Hepatocyte (in vitro differentiated cells): ENCODE data around the gene TCOF1. TPM values are rescaled to one million over a fixed set of nuclear protein-coding genes. Genes with fewer than 3 reads are reported as not detected.

Experiments used
- DNase-seq: peaks from one replicate; pipeline ENCODE4 v3.0.0-alpha.2; 2016; ENCODE audit warnings: low spot score
- H2AFZ ChIP-seq: fragments of 200-600 bp; sonication (generic); 2 replicates; pipeline ENCODE4 v1.6.0; 2016; ENCODE audit warnings: antibody characterized with exemption, mild to moderate bottlenecking
- H3K27ac ChIP-seq: fragments of 200-600 bp; sonication (generic); 2 replicates; pipeline ENCODE4 v1.5.1; 2016; ENCODE audit warnings: mild to moderate bottlenecking
- H3K27me3 ChIP-seq: fragments of 200-600 bp; sonication (generic); 2 replicates; pipeline ENCODE4 v1.6.1; 2016
- H3K36me3 ChIP-seq: fragments of 200-600 bp; sonication (generic); replicated peaks from 2 replicates; pipeline ENCODE4 v1.5.1; 2016; ENCODE audit warnings: low read depth; ENCODE audit not compliant: insufficient read depth
- H3K4me1 ChIP-seq: fragments of 200-600 bp; sonication (generic); 2 replicates; pipeline ENCODE4 v1.5.1; 2016; ENCODE audit warnings: mild to moderate bottlenecking, moderate library complexity; ENCODE audit not compliant: insufficient read depth
- H3K4me2 ChIP-seq: fragments of 200-600 bp; sonication (generic); 2 replicates; pipeline ENCODE4 v1.6.0; 2016
- H3K4me3 ChIP-seq: fragments of 200-600 bp; sonication (generic); 2 replicates; pipeline ENCODE4 v1.5.1; 2016; ENCODE audit warnings: mild to moderate bottlenecking
- H3K79me2 ChIP-seq: fragments of 200-600 bp; sonication (generic); 2 replicates; pipeline ENCODE4 v1.6.0; 2017; ENCODE audit warnings: mild to moderate bottlenecking
- H3K9me2 ChIP-seq: fragments of 200-600 bp; sonication (generic); replicated peaks from 2 replicates; pipeline ENCODE4 v1.6.0; 2017; ENCODE audit warnings: mild to moderate bottlenecking; ENCODE audit not compliant: insufficient read depth
- H3K9me3 ChIP-seq: fragments of 200-600 bp; sonication (generic); 2 replicates; pipeline ENCODE4 v1.5.1; 2016; ENCODE audit warnings: low read depth, mild to moderate bottlenecking
- H4K20me1 ChIP-seq: fragments of 200-600 bp; sonication (generic); 2 replicates; pipeline ENCODE4 v1.6.0; 2016; ENCODE audit warnings: mild to moderate bottlenecking; ENCODE audit not compliant: insufficient read depth, poor library complexity, severe bottlenecking
- EZH2 ChIP-seq: fragments of 200-600 bp; sonication (generic); IDR thresholded peaks from 2 replicates; pipeline ENCODE4 v1.6.1; 2016; ENCODE audit warnings: antibody characterized with exemption, mild to moderate bottlenecking, borderline replicate concordance
- EZH2phosphoT487 ChIP-seq: fragments of 200-600 bp; sonication (generic); IDR thresholded peaks from one replicate; pipeline ENCODE4 v1.6.1; 2018; ENCODE audit warnings: antibody characterized with exemption, mild to moderate bottlenecking, low read depth, moderate library complexity; ENCODE audit not compliant: unreplicated experiment, severe bottlenecking
- WGBS: methylation state at CpG from one replicate; pipeline ENCODE4 v1.1.6; 2016; ENCODE audit warnings: low lambda C conversion rate; ENCODE audit errors: missing lambda C conversion rate; 5-methylcytosine and 5-hydroxymethylcytosine counted together
- polyA plus RNA-seq: library from polyadenylated mRNA; unstranded; fragments of >200 nt; fragmentation: Nextera tagmentation; extraction: Ambion mirVana; gene quantifications from 2 replicates; pipeline ENCODE4 v1.2.1, GENCODE V29; 2016
- total RNA-seq: library from RNA; depleted of rRNA; stranded (reverse); fragments of >200 nt; gene quantifications from 2 replicates; pipeline ENCODE4 v1.2.3, GENCODE V29; 2014
- TF ChIP-seq, protein P1 (sequence below): fragments of 200-600 bp; sonication (generic); IDR thresholded peaks from 2 replicates; pipeline ENCODE4 v1.5.1; 2016; ENCODE audit warnings: antibody characterized with exemption, mild to moderate bottlenecking; ENCODE audit not compliant: poor library complexity

The TCOF1 gene
- total and polyA plus RNA-seq, 2 experiments from 2014 or later, result 19.9 to 24.0 TPM

DNA sequence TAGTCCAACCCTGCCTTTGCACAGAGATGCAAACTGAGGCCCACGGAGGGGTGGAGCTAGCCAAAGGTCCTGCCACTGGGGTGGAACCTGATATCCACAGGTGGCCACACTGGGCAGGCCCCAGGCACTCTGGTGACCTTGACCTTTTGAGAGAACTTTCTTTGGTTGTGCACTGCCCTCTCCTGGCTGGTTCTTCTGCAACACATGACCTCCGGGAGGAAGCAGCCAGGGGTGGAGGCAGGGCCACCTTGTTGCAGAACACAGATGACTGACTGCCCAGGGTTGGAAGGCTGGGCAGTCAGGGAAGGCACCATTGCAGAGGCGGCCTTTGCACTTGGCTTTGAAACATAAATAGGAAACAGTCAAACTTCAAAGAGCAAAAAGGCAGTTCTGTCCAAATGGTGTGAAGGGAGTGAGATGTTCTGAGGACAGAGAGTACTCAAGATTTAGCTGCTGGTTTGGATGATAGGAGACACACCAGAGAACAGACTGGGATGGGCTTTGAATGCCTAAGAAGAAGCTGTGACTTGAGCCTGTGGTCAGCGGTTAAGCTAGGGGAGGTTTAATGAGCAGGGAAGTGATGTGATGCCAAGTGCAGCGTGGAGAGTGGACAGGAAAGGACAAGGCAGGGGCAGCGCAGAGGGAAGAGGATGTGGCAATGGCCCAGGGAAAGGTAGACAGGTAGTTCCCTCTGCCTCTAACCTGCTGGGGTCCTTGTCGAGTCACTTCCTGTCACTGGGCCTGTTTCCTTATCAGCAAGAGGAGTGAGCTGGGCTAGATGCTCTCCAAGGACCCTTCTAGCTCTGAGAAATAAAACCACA, 6.8 kb upstream of the TCOF1 start:
- DNase-seq, result peak; percentile 86

DNA sequence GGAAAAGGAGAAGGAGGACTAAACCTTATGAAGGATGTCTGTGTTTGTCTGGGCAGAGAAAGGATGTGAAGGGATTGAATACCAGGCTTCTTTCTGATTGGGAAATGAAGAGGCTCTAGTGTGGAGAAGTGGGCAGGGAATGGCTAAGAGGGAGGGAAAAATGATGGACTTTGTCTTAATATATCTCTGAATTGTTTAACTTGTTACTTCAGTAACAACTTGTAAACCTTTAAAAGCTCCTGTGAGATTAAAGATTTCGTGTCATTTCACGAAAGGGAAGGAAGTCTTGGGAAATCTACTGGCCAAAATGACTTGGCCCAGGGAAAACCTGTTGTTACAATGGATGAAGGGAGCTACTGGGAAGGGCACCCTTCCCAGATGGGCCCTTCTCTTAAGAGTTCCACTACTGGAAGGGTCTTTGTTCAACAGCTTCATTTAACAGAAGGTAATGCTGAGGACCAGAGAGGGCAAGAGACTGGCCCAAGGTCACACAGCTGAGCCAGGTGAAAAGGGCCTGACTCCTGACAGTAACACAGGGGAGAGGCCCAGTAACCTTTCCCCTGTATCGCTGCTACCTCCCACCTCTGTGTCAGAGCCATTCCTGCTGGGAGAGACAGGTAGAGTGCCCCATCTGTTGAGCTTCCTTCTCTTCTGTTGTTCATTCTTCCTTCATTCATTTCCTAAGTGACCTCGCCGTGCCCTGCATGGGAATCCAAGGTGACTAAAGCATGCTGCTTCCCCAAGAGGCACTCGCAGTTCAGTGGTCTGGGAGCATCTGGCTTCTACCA, 5.1 kb upstream of the TCOF1 start:
- DNase-seq, result no peak
- TF ChIP-seq, protein P1, sequence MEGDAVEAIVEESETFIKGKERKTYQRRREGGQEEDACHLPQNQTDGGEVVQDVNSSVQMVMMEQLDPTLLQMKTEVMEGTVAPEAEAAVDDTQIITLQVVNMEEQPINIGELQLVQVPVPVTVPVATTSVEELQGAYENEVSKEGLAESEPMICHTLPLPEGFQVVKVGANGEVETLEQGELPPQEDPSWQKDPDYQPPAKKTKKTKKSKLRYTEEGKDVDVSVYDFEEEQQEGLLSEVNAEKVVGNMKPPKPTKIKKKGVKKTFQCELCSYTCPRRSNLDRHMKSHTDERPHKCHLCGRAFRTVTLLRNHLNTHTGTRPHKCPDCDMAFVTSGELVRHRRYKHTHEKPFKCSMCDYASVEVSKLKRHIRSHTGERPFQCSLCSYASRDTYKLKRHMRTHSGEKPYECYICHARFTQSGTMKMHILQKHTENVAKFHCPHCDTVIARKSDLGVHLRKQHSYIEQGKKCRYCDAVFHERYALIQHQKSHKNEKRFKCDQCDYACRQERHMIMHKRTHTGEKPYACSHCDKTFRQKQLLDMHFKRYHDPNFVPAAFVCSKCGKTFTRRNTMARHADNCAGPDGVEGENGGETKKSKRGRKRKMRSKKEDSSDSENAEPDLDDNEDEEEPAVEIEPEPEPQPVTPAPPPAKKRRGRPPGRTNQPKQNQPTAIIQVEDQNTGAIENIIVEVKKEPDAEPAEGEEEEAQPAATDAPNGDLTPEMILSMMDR, result no peak
- TF ChIP-seq EZH2, result no peak
- TF ChIP-seq EZH2phosphoT487, result no peak
- no peak overlapping the region for H2AFZ ChIP-seq
- no peaks in the 10 kb centered on the region for H3K9me2 ChIP-seq
- H3K4me2 ChIP-seq, result no peak overlapping the region
- H3K36me3 ChIP-seq, result no peaks in the 10 kb centered on the region
- no peak overlapping the region for H3K4me3 ChIP-seq
- no peaks in the 10 kb centered on the region for H4K20me1 ChIP-seq
- H3K27me3 ChIP-seq, result no peaks in the 10 kb centered on the region
- H3K27ac ChIP-seq, result peak overlapping the region; percentile 52
- no peaks in the 10 kb centered on the region for H3K79me2 ChIP-seq
- peaks cover 21% of the 10 kb centered on the region for H3K4me1 ChIP-seq
- WGBS, result 63% methylated on average over 6 of the region's 6 CpGs
- no peaks in the 10 kb centered on the region for H3K9me3 ChIP-seq

More for the DNA sequence above, 6.8 kb upstream of the TCOF1 start:
- Histone ChIP-seq H3K27ac (peak overlapping the region; percentile 33), H3K9me2 (no peaks in the 10 kb centered on the region), H3K36me3 (no peaks in the 10 kb centered on the region), H3K9me3 (no peaks in the 10 kb centered on the region), H3K79me2 (no peaks in the 10 kb centered on the region), H4K20me1 (no peaks in the 10 kb centered on the region), H3K27me3 (no peaks in the 10 kb centered on the region), H2AFZ (no peak overlapping the region), H3K4me2 (no peak overlapping the region), H3K4me3 (no peak overlapping the region), H3K4me1 (peaks cover 8% of the 10 kb centered on the region)
- WGBS, result 48% methylated on average over 7 of the region's 7 CpGs
- TF ChIP-seq, protein P1, result peak; percentile 77
- TF ChIP-seq EZH2 (no peak), EZH2phosphoT487 (no peak)

DNA sequence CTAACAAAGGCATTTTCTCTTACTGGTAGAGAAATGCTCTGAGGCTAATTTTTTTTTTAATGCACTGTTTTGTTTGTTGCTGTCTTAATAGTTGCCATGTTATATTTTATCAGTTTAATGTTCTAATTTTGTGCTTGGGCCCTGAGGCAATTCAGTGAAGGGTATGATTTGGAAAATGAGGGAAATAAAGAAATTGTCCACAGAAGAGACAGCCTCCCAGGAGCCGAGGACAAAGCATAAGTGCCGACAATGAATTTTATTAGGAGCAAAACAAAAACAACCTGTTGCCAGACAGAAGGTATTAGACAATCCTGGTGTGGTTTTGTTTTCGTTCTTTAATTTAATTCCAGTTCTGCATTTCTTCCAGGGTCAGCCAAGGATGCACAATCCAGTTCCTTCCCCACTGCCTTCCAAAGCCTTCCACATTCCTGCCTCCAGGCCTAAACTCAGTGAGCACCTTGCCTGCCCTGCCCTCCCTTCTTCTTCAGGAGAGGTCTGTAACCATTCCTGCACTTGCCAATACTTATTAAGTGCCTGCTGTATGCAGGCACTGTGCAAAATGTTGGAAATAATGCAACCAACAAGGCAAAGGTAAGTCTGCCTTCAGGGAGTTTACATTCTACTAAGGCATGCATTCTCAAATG, 4.3 kb upstream of the TCOF1 start:
- Histone ChIP-seq H2AFZ (no peak overlapping the region), H3K27me3 (no peaks in the 10 kb centered on the region), H3K27ac (peak overlapping the region; percentile 52), H3K4me2 (no peak overlapping the region), H3K4me3 (no peak overlapping the region), H3K79me2 (peaks cover 5% of the 10 kb centered on the region), H3K9me2 (no peaks in the 10 kb centered on the region), H3K4me1 (peaks cover 23% of the 10 kb centered on the region), H4K20me1 (no peaks in the 10 kb centered on the region), H3K9me3 (no peaks in the 10 kb centered on the region), H3K36me3 (no peaks in the 10 kb centered on the region)
- TF ChIP-seq, protein P1, result no peak
- TF ChIP-seq EZH2, result no peak
- TF ChIP-seq EZH2phosphoT487, result no peak
- DNase-seq, result no peak
- WGBS, result 66% methylated on average over 3 of the region's 3 CpGs
